SK-N-SH (cell line): Measurements from ENCODE around the gene LTBP1.

Experiments
- EZH2phosphoT487 ChIP-seq: fragments of 200-600 bp; sonication (generic); IDR thresholded peaks from 2 replicates; pipeline ENCODE4 v1.6.1; 2017; ENCODE audit warnings: low read depth, mixed run types, mild to moderate bottlenecking, antibody characterized with exemption, moderate library complexity, borderline replicate concordance
- JUND ChIP-seq: IDR thresholded peaks from 2 replicates; pipeline ENCODE4 v1.4.0; 2012

GRCh38 chr2:33001823-33002222 lies 55.1 kb downstream of the LTBP1 start:
- TF ChIP-seq EZH2phosphoT487: no peak
- TF ChIP-seq JUND: no peak
